Kidney capillary endothelial cell (primary cell): ENCODE results near the gene PNMA8C.
"Not testable (repeated sequence)": the region's sequence is repeated elsewhere in the genome, so short reads cannot be mapped to it uniquely, and the experiment has no call there.

ENCODE experiments used
- DNase-seq: peaks from one replicate; pipeline ENCODE4 v3.0.0-alpha.2; 2018; ENCODE audit warnings: low spot score

The PNMA8C gene

DNA sequence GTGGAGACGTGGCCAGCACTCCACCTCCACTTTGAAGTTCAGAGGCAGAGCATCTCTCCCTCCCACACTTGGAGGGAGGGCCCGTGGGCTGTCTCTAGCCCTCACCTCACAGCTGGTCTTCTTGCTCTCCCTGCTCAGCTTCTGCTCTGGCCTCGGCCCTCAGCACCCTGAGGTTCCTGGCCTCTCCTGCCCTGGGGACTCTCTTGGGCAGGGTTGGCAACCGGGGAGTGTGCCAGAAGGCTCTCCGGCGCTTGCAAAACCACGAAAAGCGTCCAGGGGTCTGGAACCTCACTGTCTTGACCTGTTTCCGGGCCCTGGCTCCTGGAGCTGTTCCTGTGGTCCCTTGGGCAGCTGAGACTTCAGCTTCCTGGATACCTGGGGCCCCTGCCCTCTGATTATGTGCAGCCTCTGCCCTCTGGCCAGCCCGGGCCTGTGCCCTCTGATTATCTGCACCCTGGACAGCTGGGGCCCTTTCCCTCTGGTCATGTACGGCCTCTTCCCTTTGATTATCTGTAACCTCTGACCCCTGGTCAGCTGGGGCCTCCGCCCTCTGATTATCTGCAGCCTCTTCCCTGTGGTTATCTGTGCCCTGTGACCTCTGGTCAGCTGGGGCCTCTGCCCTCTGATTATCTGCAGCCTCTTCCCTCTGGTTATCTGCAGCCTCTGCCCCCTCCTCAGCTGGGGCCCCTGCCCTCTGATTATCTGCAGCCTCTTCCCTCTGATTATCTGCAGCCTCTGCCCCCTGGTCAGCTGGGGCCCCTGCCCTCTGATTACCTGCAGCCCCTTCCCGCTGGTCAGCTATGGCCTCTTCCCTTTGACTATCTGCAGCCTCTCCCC, 17.4 kb downstream of the PNMA8C start:
- no peak for DNase-seq

DNA sequence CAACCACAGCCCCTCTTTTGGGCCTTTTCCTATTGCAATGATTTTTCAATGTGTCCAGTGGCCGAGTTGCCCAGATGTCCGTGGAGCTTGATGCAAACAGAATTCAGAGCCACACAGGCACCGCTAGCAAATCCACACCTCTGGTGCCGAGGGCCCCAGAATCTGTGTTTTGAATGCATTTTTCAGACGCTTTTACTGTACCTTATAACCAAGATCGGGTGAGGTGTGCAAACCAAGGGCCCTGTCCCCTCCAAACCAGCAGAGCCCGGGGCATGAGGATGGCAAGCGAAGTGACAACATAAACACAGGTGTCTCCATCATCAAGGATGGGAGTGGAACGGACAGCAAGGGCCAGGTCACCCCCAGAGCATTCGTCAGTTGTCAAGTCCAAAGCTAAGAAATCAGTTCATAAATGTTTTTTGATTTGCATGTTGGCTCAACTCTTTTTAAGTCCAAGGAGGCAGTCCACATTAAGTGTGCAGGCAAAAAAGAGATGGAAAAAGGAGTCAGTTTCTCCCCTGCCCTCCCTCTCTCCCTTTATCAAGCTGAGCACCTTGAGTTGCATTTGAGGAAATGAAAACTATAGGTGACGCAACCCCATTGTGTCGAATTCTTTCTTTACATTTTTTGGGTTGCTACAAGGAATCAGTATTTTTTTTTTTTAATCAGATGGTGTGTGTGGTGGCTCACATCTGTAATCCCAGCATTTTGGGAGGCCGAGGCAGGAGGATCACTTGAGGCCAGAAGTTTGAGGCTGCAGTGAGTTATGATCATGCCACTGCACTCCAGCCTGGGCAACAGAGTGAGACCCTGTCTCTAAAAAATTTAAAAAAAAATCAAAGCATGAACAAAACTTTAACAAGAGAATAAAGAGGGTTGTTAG, 18.3 kb downstream of the PNMA8C start:
- DNase-seq = no peak

DNA sequence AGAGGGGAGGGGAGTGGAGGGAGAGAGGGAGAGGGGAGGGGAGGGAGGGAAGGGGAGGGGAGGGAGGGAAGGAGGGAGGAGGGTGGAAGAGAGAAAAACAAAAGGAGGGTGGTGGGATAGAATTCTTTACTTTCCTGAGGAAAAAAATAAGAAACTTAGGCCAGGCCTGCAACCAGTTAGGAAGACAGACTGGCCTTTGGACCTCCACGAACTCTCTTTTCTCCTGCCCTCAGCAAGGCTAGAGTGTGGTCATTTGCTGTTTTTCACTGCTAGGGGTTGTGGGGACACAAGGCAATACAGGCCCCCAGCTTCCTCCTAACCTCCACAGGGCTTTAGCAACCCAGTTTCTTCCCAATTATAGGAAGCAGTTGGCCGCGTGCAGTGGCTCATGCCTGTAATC, 19.5 kb downstream of the PNMA8C start:
- no peak for DNase-seq

DNA sequence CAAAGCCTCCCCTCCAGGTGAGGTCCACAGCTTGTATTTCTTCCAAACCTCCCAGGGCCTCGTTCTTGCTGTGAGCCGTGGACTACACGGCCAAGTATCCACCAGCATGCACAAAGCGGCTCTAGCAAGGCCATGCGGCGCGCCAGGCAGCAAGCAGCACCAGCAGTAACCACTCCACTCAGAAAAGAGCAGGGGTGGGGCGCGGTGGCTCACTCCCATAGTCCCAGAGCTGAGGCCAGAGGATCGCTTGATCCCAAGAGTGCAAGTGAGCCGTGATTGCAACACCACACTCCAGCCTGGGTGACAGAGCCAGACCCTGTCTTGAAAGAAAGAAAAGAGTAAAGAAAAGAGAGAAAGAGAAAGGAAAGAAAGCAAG, 20.1 kb downstream of the PNMA8C start:
- DNase-seq = no peak

DNA sequence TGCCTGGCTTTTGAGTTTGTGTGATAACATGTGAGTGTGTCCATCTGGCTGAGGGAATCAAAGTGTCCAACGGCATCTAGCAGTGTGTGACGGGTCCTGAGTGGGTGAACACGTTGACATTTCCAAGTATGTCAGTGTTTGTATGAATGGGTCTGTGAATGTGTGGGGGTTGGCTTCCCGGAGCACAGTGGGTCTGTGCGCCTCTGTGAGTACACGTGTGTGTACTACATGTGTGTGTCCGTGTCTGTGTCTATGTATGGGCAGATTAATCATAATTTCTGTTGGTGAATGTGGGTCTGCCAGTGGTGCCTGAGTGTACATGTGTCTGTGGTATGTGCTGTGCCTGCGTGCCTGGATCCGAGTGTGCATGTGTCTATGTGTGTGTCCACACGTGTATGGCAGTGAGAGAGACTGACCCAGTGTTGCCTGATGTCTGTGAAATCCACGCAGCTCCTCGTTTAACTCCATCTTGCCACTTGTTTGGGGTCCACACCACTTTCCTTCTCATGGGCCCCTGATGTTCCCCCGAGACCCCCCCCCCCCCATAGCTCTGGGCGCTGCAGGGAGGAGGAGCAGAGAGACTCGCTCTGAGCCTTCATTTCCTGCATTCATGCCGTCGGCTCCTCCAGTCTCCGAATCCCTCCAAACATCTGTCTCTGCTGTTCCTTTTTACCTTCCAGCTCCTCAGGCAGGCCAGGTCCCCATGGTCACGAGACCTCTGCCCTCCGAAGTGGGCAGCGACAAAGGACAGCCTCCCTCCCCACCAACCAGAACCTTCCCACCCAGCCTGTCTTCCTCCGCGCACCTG, 20.7 kb downstream of the PNMA8C start:
- no peak for DNase-seq

DNA sequence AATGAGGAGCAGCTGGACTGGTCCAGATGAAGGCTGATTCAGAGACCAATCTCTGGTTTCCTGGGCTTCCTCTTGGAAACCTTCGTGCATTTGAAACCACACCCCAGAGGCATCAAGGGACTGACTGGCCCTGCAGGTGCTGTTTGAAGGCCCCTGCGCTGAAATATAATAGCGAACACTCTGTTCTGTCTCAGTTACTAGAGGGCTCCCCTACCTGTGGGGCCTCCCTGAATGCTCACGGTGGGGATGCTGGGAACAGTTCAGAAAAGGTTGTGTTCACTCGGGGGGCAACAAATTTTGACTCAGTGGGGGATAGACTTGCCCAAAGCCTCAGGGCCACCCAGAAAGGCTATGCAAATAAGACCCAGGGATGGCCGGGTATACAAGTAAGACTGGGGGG, 21.8 kb downstream of the PNMA8C start:
- no peak for DNase-seq

DNA sequence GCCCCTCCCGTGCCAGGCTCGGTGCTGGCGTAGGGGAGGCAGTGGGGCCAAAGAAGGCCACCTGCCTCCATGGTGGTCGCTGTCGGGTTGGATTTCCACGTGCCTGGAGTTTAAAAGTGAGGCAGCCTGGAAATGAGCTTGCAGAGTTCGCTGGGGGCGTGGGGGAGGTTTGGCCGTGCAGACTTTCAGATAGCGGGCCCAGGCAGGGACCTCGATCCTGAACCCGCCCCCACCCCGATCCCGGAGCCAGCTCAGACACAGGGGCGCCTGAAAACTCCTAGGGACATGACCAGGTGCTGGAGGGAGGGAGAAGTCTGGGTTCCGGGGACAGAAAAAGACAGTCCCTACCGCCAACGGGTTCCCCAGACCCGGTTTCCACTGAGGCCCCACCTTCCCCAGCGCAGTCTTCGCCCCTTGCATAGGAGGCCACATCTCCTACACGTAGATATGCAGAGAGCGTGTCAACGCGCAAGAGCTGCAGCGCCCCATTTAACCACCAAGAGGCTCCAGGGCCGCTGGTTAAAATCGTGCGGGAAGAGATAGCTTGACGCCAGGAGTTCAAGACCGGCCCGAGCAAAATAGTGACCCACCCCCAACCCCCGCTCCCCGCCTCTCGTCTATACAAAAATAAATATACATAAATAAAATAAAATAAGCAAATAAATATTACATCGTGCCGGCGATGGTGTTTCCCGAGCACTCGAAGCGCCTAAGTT, 23.8 kb downstream of the PNMA8C start:
- no peak for DNase-seq

DNA sequence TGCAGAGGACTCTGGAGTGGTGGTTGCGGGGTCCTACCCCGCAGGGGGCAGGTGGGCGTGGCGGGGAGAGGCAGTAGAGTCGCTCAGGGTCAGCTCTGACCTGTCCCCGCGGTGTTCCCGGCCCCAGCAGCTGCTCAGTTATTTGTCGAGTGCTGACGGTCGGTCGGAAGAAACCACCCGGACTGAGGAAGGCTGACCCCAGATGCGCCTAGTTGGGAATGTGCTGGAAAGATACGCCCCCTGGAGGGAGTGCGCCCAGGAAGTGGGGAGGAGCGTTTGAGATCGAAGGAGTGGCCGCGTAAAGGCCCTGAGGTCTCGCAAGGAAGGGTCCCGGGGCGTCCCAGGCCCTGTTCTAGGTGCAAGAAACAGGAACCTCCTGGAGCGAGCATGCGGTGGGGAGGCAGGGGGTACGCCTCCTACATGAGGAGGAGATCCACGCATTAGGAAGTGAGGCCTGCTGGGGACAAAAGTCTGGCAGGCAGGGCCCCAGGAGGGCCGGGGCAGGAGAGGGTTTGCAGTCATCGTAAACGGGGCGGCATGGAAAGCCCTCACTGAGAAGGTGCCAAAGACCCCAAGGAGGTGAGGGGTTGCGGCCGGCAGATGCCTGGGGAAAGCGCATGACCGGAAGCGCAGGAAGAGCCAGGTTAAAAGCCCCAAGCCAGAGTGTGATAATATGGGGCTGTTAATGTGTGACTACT, 24.5 kb downstream of the PNMA8C start:
- no peak for DNase-seq

DNA sequence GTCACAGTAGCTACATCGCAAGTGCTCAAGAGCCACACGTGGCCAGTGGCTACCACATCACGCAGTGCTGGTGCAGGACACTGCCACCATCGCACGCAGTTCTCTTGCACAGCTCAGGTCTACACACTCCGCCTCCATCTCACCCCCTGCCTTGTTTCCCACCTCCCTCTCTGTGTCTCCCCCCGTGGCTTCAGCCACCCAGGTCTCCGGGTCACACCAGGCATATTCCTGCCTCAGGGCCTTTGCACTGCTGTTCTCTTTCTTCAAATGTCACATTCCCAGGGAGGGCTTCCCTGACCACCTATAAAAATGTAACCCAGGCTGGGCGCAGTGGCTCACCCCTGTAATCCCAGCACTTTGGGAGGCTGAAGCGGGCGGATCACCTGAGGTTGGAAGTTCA, 26.0 kb downstream of the PNMA8C start:
- no peak for DNase-seq

DNA sequence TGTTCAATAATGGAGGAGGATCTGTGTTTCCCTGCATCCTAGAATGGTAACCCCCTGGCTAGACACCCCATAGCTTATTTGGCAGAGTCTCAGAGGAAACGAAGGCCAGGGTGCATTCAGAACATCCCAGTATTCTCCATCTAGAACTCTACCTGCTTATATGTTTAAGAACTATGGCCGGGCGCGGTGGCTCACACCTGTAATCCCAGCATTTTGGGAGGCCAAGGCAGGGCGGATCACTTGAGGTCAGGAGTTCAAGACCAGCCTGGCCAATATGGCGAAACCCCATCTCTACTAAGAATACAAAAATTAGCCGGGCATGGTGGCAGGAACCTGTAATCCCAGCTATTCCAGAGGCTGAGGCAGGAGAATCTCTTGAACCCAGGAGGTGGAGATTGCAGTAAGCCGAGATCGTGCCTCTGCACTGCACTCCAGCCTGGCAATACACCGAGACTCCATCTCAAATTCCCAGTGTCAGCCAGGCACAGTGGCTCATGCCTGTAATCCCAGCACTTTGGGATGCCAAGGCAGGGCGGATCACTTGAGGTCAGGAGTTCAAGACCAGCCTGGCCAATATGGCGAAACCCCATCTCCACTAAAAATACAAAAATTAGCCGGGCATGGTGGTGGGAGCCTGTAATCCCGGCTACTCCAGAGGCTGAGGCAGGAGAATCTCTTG, 30.8 kb downstream of the PNMA8C start:
- not testable (repeated sequence) for DNase-seq

DNA sequence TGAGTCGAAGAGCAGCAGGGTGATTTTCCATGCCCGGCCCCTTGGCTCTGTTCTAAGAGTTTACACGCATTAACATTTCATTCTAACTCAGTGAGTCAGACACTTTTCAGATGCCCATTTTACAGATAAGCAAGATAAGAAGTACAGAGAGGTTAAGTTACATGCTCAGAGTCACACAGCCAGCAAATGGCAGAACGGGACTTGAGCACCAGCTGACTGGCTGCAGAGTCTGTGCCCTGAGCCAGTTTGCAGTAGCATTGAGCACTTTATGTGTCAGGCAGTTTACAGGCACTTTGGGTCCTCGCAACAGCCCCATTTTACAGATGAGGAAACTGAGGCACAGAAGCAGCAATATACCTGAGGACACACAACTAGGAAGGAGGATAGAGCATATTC, 34.3 kb downstream of the PNMA8C start:
- DNase-seq = no peak

DNA sequence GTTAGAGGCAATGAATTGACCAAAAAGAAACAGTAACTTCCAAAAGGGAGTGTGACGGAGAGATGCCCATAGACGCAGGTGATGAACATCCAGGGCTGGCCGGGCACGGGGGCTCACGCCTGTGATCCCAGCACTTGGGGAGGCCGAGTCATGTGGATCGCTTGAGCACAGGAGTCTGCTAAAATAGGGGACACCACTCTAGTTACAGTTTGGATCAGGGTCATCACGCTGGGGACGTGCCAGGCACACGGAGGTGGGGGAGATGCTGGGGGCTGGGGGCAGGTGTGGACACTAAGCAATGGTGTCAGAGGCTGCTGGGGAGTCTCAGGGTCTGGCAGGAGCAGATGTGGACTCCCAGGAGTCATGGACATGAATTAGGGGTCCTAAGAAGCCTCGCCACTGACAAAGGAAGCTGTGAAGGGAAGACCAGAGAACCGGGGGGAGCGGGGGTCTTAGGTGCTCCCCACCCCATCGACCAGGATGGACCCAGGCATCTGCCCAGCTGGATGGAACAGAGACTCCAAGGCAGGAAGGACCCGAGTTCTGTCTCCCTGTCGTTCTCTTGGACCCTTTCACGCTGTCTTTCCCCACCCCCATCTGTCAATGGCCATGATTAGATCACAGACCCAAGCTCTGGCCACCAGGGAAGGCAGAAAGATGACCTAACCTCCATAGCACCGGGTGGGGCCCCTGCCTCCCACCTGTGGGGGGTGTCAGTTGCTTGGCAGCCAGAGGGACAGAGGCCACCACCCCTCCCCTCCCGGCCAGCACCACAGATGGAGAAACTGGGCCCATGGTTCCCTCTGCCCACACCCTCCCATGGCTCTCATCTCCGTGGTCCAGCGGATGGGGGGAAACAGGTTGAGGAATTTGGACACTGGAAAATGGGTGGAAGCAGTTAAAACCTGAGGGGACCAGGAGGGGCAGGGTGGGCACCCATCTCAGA, 35.0 kb downstream of the PNMA8C start:
- DNase-seq = no peak

DNA sequence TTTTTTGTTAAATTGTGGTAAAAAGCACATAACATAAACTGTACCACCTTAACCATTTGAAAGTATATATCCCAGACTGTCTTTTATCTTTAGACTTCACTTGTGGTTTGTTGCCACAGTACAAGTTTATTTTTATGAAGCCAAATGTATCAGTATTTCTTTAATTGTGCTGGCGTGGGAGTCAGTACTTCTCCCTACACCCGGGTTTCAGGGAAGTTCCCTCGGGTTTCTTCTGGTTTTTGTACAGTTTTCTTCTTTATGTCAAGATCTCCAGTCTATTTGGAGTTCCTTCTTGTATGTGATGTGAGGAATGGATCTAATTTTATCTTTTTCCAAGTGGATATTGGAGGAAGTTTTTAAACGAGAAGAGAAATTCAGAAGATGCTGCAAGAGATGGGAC, 35.9 kb downstream of the PNMA8C start:
- no peak for DNase-seq

DNA sequence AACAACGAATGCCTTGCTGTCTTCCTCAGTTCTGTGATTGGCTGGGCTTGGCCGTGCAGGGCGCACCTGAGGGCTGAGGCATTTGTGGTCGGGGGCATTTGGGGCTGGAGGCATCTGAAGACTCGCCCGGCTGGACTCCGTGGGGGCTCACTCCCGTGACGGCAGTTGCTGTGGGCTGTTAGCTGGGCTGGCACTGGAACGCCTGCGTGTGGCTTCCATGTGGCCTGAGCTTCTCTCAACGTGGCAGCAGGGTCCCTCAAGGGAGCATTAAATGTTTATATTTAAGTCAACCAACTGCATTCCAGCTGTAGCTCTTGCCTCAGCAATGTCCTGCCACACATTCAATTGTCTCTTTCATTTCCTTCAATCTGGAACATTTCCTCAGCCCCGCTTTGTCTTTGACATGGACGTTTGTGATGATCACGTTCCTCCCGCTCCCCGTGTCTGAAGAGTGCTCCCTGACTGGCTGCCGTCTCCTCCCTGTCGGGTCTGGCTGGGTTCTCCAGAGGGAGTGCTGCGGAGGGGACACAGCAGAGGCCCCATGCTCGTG, 36.4 kb downstream of the PNMA8C start:
- no peak for DNase-seq

DNA sequence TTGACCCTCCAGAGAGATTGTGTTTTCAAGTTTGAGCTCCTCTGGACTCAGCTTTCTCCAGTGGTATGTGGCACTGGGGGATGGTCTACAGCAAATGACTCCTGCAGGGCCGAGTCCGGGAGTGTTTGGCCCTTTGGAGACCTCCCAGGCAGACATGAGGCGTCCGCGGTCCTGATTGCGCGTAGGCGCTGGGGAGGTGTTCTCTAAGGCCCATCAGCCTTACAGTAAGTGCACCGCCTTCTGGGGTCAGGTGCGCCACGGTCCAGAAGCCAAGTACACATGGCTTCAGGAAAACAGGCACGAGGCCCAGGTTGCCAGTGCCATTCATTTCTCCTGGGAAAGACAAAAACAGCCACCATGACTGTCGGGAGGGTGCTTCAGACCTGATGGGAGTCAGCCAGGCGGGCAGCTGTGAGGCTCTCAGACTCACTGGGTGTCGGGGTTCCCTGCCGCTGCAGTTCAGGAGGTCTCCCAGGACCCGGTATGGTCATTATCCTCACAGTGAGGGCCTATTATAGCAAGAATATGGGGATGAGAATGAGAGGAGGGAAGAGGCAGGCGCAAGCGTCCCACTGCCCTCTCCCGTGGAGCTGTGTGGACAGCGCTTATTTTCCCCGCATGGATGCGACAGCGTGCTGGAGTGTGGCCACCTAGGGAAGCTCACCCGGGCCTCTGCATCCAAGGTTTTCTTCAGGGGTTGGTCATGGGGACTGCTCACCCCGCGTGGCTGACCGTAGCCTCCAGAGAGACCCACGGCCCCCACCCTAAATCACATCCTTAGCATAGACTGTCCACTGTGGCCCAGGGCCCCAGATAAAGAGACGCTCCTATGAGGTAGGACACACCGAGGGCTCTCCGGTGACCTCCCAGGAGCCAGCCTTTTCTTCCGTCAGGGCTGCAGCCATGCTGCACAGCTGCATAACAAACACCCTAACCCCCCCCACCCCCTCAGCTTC, 37.2 kb downstream of the PNMA8C start:
- DNase-seq = no peak

DNA sequence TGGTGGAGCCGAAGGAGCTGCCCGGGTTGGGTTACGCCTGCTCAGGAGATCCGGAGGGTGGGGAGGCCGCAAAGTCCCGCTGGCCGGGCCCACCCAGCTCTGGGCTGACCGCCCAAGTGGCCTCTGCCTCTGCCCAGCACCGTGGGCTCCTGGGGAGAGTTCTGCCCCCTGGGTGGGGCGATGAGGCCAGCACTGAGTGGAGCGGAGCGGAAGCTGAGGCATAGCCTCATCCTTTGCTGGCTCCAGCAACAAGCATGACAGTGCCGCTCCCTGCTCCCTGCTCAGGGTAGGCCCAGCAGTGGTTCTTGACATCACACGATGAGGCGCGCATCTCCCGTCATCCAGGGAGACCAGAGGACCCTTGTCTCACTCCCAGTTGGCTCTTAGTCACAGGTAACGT, 37.9 kb downstream of the PNMA8C start:
- no peak for DNase-seq

DNA sequence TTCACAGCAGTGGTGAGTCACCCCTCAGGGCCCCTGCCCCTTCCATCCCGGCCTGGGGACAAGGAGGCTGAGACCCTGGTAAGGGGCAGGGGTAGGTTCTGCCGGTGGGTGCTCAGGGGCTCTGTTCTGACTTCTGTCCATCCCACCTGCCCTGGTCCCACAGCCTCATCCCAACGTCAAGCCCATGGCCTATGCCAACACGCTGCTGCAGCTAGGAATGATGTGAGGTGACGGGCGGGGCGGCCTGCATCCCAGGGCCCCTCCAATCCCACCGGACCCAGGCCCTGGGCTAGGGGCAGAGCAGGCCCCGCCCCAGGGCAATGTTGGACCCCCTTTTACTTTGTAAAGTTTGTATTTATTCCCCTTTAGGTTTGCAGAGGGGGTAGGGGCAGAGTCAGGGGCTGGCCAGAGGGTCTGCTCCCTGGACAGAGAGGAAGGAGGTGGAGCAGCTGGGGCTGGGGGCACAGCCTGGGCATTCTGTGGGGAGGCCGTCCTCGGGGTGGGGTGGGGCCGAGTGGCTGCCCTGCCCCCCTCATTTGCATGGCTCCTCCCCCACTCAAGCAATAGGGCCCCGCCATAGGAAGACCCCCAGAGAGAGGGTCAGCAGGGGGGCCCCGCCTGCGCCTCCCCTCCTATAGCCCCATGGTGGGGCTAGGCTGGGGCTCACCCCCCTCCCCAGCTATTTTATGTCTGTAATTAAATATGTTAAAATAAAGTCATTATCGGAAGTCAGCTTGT, 38.4 kb downstream of the PNMA8C start:
- DNase-seq = no peak
